SK-N-SH (cell line): ENCODE results near the gene USP2.

ENCODE experiments used
- CHD2 ChIP-seq: fragments of 150-350 bp; IDR thresholded peaks from 2 replicates; pipeline ENCODE4 v1.6.1; 2018; ENCODE audit warnings: low read length; ENCODE audit not compliant: partially characterized antibody
- CTCF ChIP-seq: fragments of 200-600 bp; sonication (generic); IDR thresholded peaks from 2 replicates; pipeline ENCODE4 v1.6.1; 2017; ENCODE audit warnings: antibody characterized with exemption, mild to moderate bottlenecking, moderate library complexity
- ELF1 ChIP-seq: IDR thresholded peaks from 2 replicates; pipeline ENCODE4 v1.4.0; 2012
- RAD21 ChIP-seq: IDR thresholded peaks from 2 replicates; pipeline ENCODE4 v1.6.1; 2012; ENCODE audit warnings: mild to moderate bottlenecking, low read length
- RCOR1 ChIP-seq: fragments of 150-350 bp; IDR thresholded peaks from 2 replicates; pipeline ENCODE4 v1.6.1; 2017; ENCODE audit warnings: antibody characterized with exemption, low read length
- REST ChIP-seq: IDR thresholded peaks from 2 replicates; pipeline ENCODE4 v1.6.1; 2012; ENCODE audit warnings: mild to moderate bottlenecking, low read depth, low read length, moderate library complexity
- RFX5 ChIP-seq: IDR thresholded peaks from 2 replicates; pipeline ENCODE4 v1.6.1; 2012; ENCODE audit warnings: mild to moderate bottlenecking, improper control_type of control experiment, low read length
- TCF12 ChIP-seq: IDR thresholded peaks from 2 replicates; pipeline ENCODE4 v1.4.0; 2012
- TEAD4 ChIP-seq: IDR thresholded peaks from 2 replicates; pipeline ENCODE4 v1.4.0; 2012; ENCODE audit warnings: mild to moderate bottlenecking, borderline replicate concordance; ENCODE audit not compliant: insufficient read depth
- YY1 ChIP-seq: IDR thresholded peaks from 2 replicates; pipeline ENCODE4 v1.4.0; 2012; ENCODE audit warnings: low read depth, mild to moderate bottlenecking

DNA sequence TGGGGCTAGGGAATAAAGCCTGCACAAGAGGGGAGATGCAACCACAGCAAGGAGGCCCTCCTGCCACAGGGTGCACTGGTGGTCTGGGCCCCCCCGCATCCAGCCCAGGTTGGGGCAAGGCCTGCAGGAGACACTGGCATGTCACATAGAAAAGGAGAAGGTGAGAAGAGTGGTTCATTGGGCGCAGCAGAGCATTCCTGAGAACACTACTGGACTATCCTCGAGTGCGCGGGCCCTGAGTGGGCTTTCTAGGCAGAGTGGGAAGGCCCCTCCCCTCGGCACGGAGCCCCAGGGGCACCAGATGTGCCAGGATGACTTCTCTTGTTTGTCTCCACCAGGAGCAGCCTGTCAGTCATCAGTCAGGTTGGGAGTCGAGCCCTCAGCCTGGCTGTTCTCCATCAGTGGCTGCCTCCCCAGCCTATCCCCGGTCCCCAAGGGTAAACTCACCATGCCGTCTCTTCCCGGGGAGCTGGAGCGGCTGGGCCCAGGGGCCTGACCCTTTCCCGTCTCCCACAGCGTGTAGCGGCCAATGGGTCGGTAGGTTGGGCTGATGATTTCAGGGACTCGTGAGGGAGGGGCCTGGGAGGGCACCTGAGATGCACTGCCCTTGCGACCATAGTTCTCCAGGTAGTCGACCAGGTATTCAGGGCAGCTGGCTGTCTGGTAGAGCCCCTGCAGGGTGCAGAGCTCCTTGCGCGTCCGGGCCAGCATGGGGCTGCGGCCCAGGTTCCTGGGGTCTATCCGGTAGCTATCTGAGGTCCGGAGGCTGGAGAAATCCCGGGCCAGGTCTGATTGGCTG is 9.0 kb downstream of the USP2 start:
- TF ChIP-seq TEAD4 (no peak), RCOR1 (no peak), CTCF (no peak), ELF1 (no peak), RAD21 (no peak), TCF12 (no peak), YY1 (no peak), RFX5 (no peak), CHD2 (no peak), REST (no peak)
